ENCODE results near the gene FOXD3.
"Not testable (repeated sequence)": the region's sequence is repeated elsewhere in the genome, so short reads cannot be mapped to it uniquely, and the experiment has no call there.

Gene FOXD3

GRCh38 chr1:63321066-63321784 is 1.1 kb upstream of the FOXD3 start:
- DNase-seq: no peak

GRCh38 chr1:63321785-63322113 is 618 bp upstream of the FOXD3 start:
- DNase-seq: no peak

GRCh38 chr1:63322944-63323864 is 837 bp downstream of the FOXD3 start:
- DNase-seq: no peak

GRCh38 chr1:63323865-63324778 is 1.8 kb downstream of the FOXD3 start:
- DNase-seq: no peak

- no peak for DNase-seq
Measured at GRCh38 chr1:63324779-63325119, 2.4 kb downstream of the FOXD3 start.

- DNase-seq: no peak
Measured at GRCh38 chr1:63325279-63325985, 3.1 kb downstream of the FOXD3 start.

- DNase-seq: no peak
Measured at GRCh38 chr1:63326106-63326472, 3.7 kb downstream of the FOXD3 start.

GRCh38 chr1:63326473-63327380 is 4.4 kb downstream of the FOXD3 start:
- no peak for DNase-seq

GRCh38 chr1:63327417-63328054 is 5.2 kb downstream of the FOXD3 start:
- no peak for DNase-seq

GRCh38 chr1:63328122-63328521 is 5.8 kb downstream of the FOXD3 start:
- DNase-seq: no peak

GRCh38 chr1:63328781-63329180 is 6.4 kb downstream of the FOXD3 start:
- no peak for DNase-seq

- DNase-seq: no peak
Measured at GRCh38 chr1:63329621-63330330, 7.4 kb downstream of the FOXD3 start.

- no peak for DNase-seq
Measured at GRCh38 chr1:63330331-63330916, 8.1 kb downstream of the FOXD3 start.

- DNase-seq: no peak
Measured at GRCh38 chr1:63342402-63342801, 20.0 kb downstream of the FOXD3 start.

- DNase-seq: no peak
Measured at GRCh38 chr1:63343922-63344321, 21.6 kb downstream of the FOXD3 start.

- no peak for DNase-seq
Measured at GRCh38 chr1:63350320-63350719, 28.0 kb downstream of the FOXD3 start.

- DNase-seq: no peak
Measured at GRCh38 chr1:63352736-63353135, 30.4 kb downstream of the FOXD3 start.

- DNase-seq: not testable (repeated sequence)
Measured at GRCh38 chr1:63356234-63356633, 33.9 kb downstream of the FOXD3 start.

GRCh38 chr1:63359561-63359960 is 37.2 kb downstream of the FOXD3 start:
- DNase-seq: no peak

GRCh38 chr1:63362073-63362472 is 39.7 kb downstream of the FOXD3 start:
- DNase-seq: no peak
